ENCODE measurements around the gene NXPH2.
"Not testable (repeated sequence)": the region's sequence is repeated elsewhere in the genome, so short reads cannot be mapped to it uniquely, and the experiment has no call there.

The NXPH2 gene

GRCh38 chr2:138752197-138752956, 27.8 kb downstream of the NXPH2 start:
- DNase-seq, result no peak

GRCh38 chr2:138744713-138745112, 35.5 kb downstream of the NXPH2 start:
- DNase-seq, result no peak

- DNase-seq, result no peak
Observed at GRCh38 chr2:138742441-138743057, 37.6 kb downstream of the NXPH2 start.

GRCh38 chr2:138741851-138742250, 38.3 kb downstream of the NXPH2 start:
- DNase-seq, result no peak

- not testable (repeated sequence) for DNase-seq
Observed at GRCh38 chr2:138737009-138737554, 43.1 kb downstream of the NXPH2 start.

GRCh38 chr2:138732651-138733050, 47.5 kb downstream of the NXPH2 start:
- no peak for DNase-seq

GRCh38 chr2:138730497-138731030, 49.6 kb downstream of the NXPH2 start:
- DNase-seq, result no peak

- no peak for DNase-seq
Observed at GRCh38 chr2:138727956-138728355, 52.2 kb downstream of the NXPH2 start.

GRCh38 chr2:138726681-138727080, 53.5 kb downstream of the NXPH2 start:
- no peak for DNase-seq

- DNase-seq, result no peak
Observed at GRCh38 chr2:138724729-138725459, 55.3 kb downstream of the NXPH2 start.

GRCh38 chr2:138724327-138724726, 55.9 kb downstream of the NXPH2 start:
- DNase-seq, result no peak

- DNase-seq, result no peak
Observed at GRCh38 chr2:138723196-138723987, 56.8 kb downstream of the NXPH2 start.

GRCh38 chr2:138722316-138722715, 57.9 kb downstream of the NXPH2 start:
- DNase-seq, result no peak

- DNase-seq, result no peak
Observed at GRCh38 chr2:138720035-138720838, 60.0 kb downstream of the NXPH2 start.

GRCh38 chr2:138718405-138718804, 61.8 kb downstream of the NXPH2 start:
- DNase-seq, result no peak

- DNase-seq, result no peak
Observed at GRCh38 chr2:138716183-138716582, 64.0 kb downstream of the NXPH2 start.

- no peak for DNase-seq
Observed at GRCh38 chr2:138713504-138713903, 66.7 kb downstream of the NXPH2 start.

- DNase-seq, result no peak
Observed at GRCh38 chr2:138713069-138713496, 67.1 kb downstream of the NXPH2 start.

- DNase-seq, result no peak
Observed at GRCh38 chr2:138712212-138712979, 67.8 kb downstream of the NXPH2 start.

- no peak for DNase-seq
Observed at GRCh38 chr2:138711812-138712211, 68.4 kb downstream of the NXPH2 start.
